Amygdala (tissue), 56 donors: Measurements from ENCODE around the gene SLC6A9.

Experiments
- DNase-seq, 56 donors: peaks; one replicate each; lab custom pipeline; 2025; lab: John Stamatoyannopoulos, UW

The SLC6A9 gene

DNA sequence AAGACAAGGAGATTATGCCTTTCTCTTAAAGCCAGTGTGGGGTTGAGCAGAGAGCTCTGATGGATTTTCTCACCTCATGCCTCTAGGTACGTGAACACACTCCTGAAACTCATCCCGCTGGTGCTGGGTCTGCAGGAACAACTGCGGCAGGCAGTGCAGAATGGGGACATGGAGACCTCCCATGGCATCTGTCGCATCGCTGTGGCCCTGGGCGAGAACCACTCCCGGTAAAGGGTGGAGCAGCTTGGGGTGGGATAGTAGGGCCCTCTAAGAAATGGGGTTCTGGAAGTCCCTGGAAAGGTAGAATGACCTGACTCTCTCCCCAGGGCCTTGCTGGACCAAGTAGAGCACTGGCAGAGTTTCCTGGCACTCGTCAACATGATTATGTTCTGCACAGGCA is 75.0 kb downstream of the SLC6A9 start:
- DNase-seq = no peak

DNA sequence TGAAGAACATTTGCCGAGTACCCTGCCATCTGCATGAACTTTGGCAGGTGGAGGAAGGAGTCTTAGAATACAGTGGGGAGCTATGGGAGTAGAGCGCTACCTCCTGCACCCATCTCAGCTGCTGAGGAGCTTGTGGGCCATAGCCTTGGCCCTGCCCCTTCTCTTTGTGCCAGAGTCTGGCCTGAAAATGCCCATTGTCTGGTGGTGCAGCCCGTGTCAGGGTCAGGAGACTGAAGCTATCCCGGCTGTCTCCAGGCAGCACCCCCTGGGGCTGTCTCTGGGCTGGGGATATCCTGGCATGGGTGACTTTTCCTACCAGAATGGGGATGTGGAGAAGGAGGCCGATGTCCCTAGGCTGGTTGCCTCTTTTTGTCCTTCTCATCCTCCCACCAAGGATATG is 77.2 kb downstream of the SLC6A9 start:
- DNase-seq = peak in 52 of 56 donors; percentile 29 to 96 (median 76)

DNA sequence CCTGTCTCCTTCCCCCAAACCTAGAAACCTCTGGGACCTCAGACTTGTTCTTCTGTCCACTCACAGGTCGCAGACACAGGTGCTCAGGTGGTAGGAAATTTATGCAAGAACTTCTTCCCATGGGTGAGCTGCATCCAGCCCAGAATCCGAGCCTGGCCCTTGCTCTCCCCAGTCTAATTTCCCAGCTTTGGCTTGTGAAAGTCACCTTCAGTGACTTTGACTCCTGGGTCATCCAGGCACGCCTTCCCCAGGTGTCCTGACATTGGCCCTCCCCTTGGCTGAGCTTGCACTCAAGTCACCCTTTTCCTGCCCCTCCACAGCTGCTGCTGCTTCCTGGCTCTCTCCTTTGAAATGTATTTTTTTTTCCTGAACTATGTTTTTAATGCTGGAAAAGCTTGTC is 77.9 kb downstream of the SLC6A9 start:
- no peak for DNase-seq

DNA sequence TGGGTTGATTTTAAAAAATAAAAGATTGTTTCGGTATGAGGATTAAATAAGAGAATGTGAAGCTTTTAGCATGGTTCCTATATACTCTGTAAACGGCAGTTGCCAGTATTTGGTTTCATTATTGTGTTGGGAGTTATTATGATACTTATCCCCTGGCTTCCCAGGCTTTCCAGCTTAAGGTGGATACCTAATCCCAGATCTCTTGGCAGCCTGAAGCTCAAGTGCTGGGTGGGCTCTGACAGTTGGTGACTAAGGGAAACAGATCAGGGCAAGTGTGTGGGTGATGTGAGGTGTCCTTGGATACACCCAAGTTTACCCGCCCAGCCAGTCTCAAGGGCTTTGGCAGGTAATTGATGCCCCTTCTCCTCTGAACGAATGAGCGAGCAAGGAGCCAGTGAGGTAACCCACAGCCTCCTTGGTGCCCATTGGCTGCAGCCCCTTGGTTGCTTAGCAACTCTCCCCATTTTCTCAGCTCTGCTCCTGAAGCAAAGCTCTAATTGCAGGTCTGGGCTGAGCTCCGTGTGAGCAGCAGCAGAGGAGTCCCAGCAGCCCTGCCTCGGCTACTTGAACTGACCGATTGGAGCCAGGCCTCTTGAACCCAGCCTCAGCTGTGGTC is 78.4 kb downstream of the SLC6A9 start:
- peak in 24 of 56 donors; percentile 16 to 65 (median 31) for DNase-seq

DNA sequence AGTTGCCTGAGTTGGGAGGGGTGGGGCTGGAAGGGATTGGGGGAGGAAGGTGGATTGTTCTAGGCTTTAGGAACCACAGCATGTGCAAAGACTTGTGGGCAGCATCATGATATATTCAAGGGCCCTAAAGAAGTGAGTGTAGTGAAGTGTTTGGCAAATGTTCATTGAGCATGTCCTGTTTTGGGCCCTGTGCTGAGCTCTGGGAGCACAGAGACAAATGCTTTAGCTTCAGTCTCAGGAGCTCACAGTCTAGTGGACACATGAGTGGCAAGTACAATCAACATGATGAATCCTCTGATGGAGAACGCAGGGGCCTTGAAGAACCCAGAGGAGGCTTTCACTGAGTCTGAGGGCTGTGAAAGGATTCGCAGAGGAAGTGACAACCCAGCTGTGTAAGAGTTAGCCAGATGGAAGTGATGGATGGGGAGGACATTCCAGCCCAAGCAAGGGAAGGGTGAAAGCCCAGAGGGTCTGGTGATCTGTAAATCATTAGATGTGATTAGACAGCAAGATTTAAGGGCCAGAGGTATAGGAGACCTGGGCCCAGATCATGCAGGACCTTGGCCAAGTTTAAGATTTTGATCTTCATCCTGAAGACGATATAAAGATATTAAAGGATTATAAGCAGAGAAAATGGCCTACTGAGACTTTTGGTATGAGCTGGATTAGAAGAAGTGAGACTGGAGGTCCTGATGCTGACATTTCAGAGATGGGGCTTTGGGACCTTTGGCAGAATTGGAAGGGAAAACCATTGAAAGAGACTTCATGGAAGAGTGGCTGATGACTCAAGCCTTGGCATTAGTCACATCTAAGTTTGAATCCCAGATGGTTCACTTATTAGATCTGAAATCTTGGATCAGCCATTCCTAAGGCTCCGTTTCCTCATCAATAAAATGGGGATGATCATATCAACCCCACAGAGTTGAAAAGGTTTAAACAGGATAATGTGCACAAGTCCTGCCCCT is 80.0 kb downstream of the SLC6A9 start:
- DNase-seq = no peak

DNA sequence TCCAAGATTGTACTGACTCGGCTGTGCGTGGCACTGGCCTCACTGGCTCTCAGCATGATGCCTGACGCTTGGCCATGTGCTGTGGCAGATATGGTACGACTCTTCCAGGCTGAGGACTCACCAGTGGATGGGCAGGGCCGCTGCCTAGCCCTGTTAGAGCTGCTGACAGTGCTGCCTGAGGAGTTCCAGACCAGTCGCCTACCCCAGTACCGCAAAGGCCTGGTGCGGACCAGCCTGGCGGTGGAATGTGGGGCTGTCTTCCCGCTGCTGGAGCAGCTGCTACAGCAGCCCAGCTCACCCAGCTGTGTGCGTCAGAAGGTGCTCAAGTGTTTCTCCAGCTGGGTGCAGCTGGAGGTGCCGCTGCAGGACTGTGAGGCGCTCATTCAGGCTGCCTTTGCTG is 81.6 kb downstream of the SLC6A9 start:
- DNase-seq = no peak

DNA sequence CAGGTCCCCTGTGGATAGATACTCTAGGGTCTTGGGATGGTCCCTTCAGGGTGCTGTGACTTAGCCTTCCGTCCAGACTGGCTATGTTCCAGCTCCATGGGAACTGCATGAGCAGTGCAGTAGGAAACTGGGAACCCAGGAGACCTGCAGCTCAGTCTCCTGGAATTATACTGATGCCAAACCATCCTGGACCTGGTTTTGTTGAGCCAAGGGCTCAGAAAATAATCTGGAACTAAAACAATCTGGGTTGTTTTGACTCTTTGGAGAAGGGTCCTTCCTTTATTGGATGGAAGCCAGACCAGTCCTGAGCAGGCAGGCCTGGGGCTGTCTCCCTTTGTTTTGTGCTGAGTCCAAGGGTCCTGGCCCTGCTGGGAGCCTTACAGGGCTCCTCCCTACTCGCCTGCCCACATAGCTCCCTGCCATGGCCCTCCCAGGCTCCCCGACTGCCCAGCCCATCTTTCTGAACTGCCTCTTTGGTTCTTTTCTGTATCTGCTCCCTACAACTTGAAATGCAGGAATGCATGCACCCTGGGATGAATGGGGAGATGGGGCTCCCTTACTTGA is 83.3 kb downstream of the SLC6A9 start:
- peak in 4 of 56 donors; percentile 17 to 51 (median 38) for DNase-seq

DNA sequence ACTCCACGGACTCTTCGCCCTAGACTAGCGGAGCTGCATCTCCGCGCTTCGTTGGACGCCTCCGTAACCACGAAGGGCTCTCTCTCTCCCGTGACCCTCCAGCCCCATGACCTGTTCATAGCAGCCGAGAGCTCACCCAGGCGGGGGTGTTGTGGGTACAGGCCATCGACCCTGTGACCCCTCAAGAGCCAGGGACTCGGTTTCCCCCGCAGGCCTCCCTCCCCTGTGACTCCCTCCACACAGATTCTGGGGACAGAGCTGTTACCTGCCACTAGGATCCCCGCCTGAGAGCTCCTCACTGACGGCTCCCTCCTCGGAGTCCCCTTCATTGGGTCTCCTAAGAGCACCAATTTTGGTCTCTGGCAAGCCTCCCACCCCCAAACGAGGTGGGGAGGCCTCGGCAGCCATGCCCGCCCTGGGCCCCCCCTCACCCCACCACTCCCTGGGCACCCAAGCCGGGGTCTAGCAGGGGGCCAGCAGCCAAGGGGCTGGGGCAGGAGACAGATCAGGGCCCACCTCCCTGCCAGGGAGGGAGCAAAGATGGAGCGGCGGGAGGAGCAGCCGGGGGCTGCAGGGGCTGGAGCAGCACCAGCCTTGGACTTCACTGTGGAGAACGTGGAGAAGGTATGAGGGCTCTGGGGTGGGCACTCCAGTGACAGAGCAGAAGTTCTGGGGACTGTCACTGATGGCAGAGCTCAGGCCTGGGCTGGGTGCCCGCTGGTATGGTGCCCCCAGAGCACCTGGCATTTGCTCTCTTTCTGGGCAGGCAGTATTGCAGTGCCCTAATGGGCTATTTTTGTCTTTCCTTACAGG is 84.0 kb downstream of the SLC6A9 start:
- DNase-seq = peak in 4 of 56 donors; percentile 30 to 66 (median 36)
